NCI-H526 (cell line): ENCODE data around the gene OSBPL10.
A peak's percentile ranks its signal among the peaks of the same experiment; 100 is the strongest.

Experiments
- DNase-seq, 2 experiments: peaks; one replicate each; lab custom pipeline; 2025; lab: John Stamatoyannopoulos, UW

The OSBPL10 gene

GRCh38 chr3:31740397-31740796 is 240.7 kb downstream of the OSBPL10 start:
- DNase-seq, result no peak

- DNase-seq, result no peak
These were observed 242.7 kb downstream of the OSBPL10 start for GRCh38 chr3:31738412-31738811.

GRCh38 chr3:31735667-31736066 is 245.4 kb downstream of the OSBPL10 start:
- no peak for DNase-seq

- DNase-seq, result no peak
These were observed 247.8 kb downstream of the OSBPL10 start for GRCh38 chr3:31733234-31733667.

- DNase-seq, result no peak
These were observed 248.5 kb downstream of the OSBPL10 start for GRCh38 chr3:31732548-31732947.

GRCh38 chr3:31729573-31729972 is 251.5 kb downstream of the OSBPL10 start:
- DNase-seq, result no peak

GRCh38 chr3:31729082-31729481 is 252.0 kb downstream of the OSBPL10 start:
- no peak for DNase-seq

- no peak for DNase-seq
These were observed 252.7 kb downstream of the OSBPL10 start for GRCh38 chr3:31728403-31728802.

- no peak for DNase-seq
These were observed 255.1 kb downstream of the OSBPL10 start for GRCh38 chr3:31725976-31726375.

- no peak for DNase-seq
These were observed 255.5 kb downstream of the OSBPL10 start for GRCh38 chr3:31725568-31725967.

GRCh38 chr3:31724651-31725050 is 256.4 kb downstream of the OSBPL10 start:
- DNase-seq, result peak in 1 of 2 experiments; percentile 19

GRCh38 chr3:31724116-31724515 is 256.9 kb downstream of the OSBPL10 start:
- no peak for DNase-seq

GRCh38 chr3:31723701-31724100 is 257.4 kb downstream of the OSBPL10 start:
- DNase-seq, result no peak

GRCh38 chr3:31721676-31722075 is 259.4 kb downstream of the OSBPL10 start:
- DNase-seq, result no peak

- DNase-seq, result no peak
These were observed 266.4 kb downstream of the OSBPL10 start for GRCh38 chr3:31714495-31715280.

- no peak for DNase-seq
These were observed 267.2 kb downstream of the OSBPL10 start for GRCh38 chr3:31713816-31714215.

GRCh38 chr3:31710123-31710803 is 270.8 kb downstream of the OSBPL10 start:
- peak; percentile 90 to 91 for DNase-seq

GRCh38 chr3:31709526-31709925 is 271.5 kb downstream of the OSBPL10 start:
- peak in 1 of 2 experiments; percentile 20 for DNase-seq

- peak in 1 of 2 experiments; percentile 2 for DNase-seq
These were observed 272.1 kb downstream of the OSBPL10 start for GRCh38 chr3:31709005-31709404.

GRCh38 chr3:31707286-31707685 is 273.8 kb downstream of the OSBPL10 start:
- no peak for DNase-seq

- DNase-seq, result no peak
These were observed 275.3 kb downstream of the OSBPL10 start for GRCh38 chr3:31705736-31706135.

- DNase-seq, result no peak
These were observed 276.4 kb downstream of the OSBPL10 start for GRCh38 chr3:31704591-31705179.

GRCh38 chr3:31704156-31704555 is 276.9 kb downstream of the OSBPL10 start:
- DNase-seq, result no peak
